ENCODE data around the gene FGFR4.

FGFR4 gene

DNA sequence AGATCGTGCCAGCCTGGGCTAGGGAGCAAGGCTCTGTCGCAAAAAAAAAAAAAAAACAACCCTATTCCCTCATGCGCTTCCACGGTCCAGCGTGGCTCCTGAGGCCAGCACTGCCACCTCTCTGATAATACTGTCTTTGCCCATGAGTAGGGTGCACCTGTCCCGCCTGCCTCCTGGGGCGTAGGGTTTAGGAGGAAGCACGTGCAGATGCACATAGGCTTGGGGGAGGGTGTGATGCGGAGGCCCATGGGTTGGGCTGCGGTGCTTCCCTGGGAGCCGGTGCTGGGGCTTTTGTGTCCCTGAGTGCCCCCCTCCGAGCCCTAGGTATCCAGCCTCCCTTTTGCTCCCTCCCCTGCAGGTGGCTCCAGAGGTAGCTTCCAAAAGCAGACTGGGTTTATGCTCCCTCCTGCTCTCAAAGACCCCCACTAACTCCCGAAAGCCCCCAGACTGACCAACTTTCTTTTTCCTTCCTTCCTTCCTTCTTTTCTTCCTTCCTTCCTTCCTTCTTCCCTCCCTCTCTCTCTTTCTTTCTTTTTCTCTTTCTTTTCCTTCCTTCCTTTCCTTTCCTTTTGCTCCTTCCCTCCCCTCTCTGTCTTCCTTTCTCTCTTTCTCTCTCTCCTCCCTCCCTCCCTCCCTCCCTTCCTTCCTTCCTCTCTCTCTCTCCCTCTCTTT, 12.8 kb downstream of the FGFR4 start:
- H3K27me3 ChIP-seq (ENCODE audit: insufficient read depth, poor library complexity, severe bottlenecking): no peaks in the 10 kb centered on the region
- H3K36me3 ChIP-seq (ENCODE audit: low read depth): no peaks in the 10 kb centered on the region
- DNase-seq (ENCODE audit: low spot score): no peak
- ATAC-seq (ENCODE audit: low read depth): no peak
- H3K4me3 ChIP-seq (ENCODE audit: severe bottlenecking): no peak overlapping the region
- no peaks in the 10 kb centered on the region for H3K9me3 ChIP-seq (ENCODE audit: severe bottlenecking)
- no peaks in the 10 kb centered on the region for H3K4me1 ChIP-seq (ENCODE audit: insufficient read depth, poor library complexity, severe bottlenecking)
- H3K27ac ChIP-seq (ENCODE audit: poor library complexity, severe bottlenecking): no peak overlapping the region
- TF ChIP-seq, protein P1, sequence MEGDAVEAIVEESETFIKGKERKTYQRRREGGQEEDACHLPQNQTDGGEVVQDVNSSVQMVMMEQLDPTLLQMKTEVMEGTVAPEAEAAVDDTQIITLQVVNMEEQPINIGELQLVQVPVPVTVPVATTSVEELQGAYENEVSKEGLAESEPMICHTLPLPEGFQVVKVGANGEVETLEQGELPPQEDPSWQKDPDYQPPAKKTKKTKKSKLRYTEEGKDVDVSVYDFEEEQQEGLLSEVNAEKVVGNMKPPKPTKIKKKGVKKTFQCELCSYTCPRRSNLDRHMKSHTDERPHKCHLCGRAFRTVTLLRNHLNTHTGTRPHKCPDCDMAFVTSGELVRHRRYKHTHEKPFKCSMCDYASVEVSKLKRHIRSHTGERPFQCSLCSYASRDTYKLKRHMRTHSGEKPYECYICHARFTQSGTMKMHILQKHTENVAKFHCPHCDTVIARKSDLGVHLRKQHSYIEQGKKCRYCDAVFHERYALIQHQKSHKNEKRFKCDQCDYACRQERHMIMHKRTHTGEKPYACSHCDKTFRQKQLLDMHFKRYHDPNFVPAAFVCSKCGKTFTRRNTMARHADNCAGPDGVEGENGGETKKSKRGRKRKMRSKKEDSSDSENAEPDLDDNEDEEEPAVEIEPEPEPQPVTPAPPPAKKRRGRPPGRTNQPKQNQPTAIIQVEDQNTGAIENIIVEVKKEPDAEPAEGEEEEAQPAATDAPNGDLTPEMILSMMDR (IDR thresholded peaks at IDR 0.05; ENCODE audit: poor library complexity, severe bottlenecking): no peak

DNA sequence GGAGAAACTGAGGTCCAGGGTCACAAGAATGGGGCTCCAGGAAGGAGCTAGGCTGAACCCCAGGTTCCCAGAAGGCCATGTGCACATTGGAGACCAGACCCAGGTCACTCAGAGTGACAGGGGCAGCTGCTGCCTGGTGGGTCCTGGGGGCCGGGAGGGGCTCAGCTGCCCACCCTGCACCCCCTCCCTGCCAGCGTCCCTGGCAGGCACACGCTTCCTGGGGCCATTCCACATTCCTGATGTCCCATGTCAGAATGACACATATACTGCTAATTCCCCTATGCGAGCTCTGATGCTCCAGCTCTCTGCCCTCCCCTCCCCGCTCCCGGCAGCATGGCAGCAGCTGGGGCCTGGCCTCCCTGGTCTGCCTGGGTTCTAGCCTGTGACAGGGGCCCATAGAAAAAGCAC, 14.0 kb downstream of the FGFR4 start:
- H3K27ac ChIP-seq (ENCODE audit: poor library complexity, severe bottlenecking): no peak overlapping the region
- H3K4me1 ChIP-seq (ENCODE audit: insufficient read depth, poor library complexity, severe bottlenecking): no peaks in the 10 kb centered on the region
- H3K27me3 ChIP-seq (ENCODE audit: insufficient read depth, poor library complexity, severe bottlenecking): no peaks in the 10 kb centered on the region
- TF ChIP-seq, protein P1 (IDR thresholded peaks at IDR 0.05; ENCODE audit: poor library complexity, severe bottlenecking): no peak
- H3K36me3 ChIP-seq (ENCODE audit: low read depth): no peaks in the 10 kb centered on the region
- no peak overlapping the region for H3K4me3 ChIP-seq (ENCODE audit: severe bottlenecking)
- ATAC-seq (ENCODE audit: low read depth) (no peak), DNase-seq (ENCODE audit: low spot score) (no peak)
- H3K9me3 ChIP-seq (ENCODE audit: severe bottlenecking): no peaks in the 10 kb centered on the region

DNA sequence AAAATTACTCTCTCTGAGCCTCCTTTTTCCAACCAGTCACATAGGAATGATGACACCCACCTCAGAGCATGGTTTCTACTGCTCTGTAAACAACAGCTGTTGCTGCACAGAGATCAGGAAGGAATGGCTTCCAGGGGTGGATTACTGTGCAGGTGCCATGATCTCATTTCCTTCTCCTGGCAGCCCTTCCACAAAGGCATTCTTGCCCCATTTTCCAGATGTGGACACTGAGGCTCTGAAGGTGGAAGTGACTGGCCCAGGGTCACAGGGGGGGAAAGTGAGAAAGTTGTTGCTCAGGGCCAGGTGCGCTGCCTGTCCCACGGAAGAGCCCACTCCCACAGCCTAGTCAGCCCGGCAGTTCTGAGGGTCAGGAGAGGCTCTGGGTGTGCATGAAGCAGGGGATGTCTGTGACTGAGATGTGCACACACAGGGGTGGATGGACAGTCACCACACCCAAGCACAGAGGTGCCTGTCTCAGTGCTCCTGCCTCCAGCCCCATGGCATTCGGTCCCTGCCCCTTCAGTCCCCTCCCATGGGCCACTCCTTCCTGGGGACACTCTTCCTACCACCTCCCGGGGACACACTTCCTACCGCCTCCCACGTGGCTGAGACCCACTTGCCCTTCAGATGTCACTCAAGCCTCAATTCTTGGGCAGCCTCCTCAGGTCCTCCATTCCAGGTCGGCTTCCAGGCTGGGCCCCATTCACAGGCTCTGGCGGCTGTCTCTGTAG, 17.0 kb downstream of the FGFR4 start:
- DNase-seq (ENCODE audit: low spot score): no peak
- TF ChIP-seq, protein P1 (IDR thresholded peaks at IDR 0.05; ENCODE audit: poor library complexity, severe bottlenecking): no peak

DNA sequence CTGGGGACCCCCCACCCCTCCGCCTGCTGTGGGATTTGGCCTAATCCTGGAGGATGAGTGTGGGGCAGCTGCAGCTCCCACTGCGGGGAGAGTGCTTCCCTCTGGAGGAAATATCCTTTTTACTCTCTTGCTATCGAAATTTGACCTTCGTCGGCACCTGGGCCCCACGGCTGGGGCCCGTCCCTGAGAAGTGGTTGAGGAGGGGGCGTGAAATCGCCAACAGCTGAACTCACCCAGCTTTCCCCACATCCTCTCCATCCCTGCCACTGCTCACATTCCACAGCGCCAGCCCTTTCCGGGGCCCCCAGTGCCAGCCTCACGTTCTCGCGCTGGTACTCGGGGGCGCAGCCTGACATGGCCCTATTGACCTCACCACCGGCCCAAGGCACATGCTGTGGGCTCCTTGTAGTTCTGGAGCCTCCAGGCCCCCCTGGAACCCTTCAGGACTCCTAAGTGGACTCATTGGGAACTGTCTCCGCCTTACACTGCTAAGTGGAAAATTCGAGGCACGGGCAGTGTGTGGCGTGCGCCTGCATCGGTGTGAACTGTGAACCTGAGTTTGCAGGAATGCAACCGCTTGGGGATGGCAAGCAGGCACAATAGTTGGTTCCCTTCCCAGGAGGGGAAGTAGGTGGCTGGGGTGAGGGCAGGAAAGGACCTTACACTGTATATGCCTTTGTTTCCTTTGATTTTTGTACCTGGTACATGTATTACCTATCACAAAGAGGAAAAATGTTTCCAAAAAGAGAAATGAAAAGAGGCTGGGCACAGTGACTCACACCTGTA, 19.2 kb downstream of the FGFR4 start:
- H3K4me3 ChIP-seq (ENCODE audit: severe bottlenecking): no peak overlapping the region
- no peak overlapping the region for H3K27ac ChIP-seq (ENCODE audit: poor library complexity, severe bottlenecking)
- no peak for DNase-seq (ENCODE audit: low spot score)
- no peaks in the 10 kb centered on the region for H3K4me1 ChIP-seq (ENCODE audit: insufficient read depth, poor library complexity, severe bottlenecking)
- TF ChIP-seq, protein P1 (IDR thresholded peaks at IDR 0.05; ENCODE audit: poor library complexity, severe bottlenecking): no peak
- no peak for ATAC-seq (ENCODE audit: low read depth)
- no peaks in the 10 kb centered on the region for H3K36me3 ChIP-seq (ENCODE audit: low read depth)
- H3K27me3 ChIP-seq (ENCODE audit: insufficient read depth, poor library complexity, severe bottlenecking): no peaks in the 10 kb centered on the region
- no peaks in the 10 kb centered on the region for H3K9me3 ChIP-seq (ENCODE audit: severe bottlenecking)

More for the DNA sequence above, 17.0 kb downstream of the FGFR4 start:
- Histone ChIP-seq H3K4me1 (ENCODE audit: insufficient read depth, poor library complexity, severe bottlenecking) (no peaks in the 10 kb centered on the region), H3K4me3 (ENCODE audit: severe bottlenecking) (no peak overlapping the region), H3K27me3 (ENCODE audit: insufficient read depth, poor library complexity, severe bottlenecking) (no peaks in the 10 kb centered on the region), H3K9me3 (ENCODE audit: severe bottlenecking) (no peaks in the 10 kb centered on the region), H3K27ac (ENCODE audit: poor library complexity, severe bottlenecking) (no peak overlapping the region), H3K36me3 (ENCODE audit: low read depth) (no peaks in the 10 kb centered on the region)
- ATAC-seq (ENCODE audit: low read depth): no peak

Data from RWPE2 (cell line).